GM21423 (cell line): Measurements from ENCODE around the gene MRAS.
"Not testable (repeated sequence)": the region's sequence is repeated elsewhere in the genome, so short reads cannot be mapped to it uniquely, and the experiment has no call there.

Experiments
- ATAC-seq: cut with Tn5 transposase; IDR thresholded peaks from one replicate; pipeline ENCODE4 v1.9.1; 2021; ENCODE audit warnings: mild to moderate bottlenecking, moderate library complexity; ENCODE audit not compliant: unreplicated experiment

MRAS gene

GRCh38 chr3:138412821-138413551, 64.6 kb downstream of the MRAS start:
- ATAC-seq, result no peak

- not testable (repeated sequence) for ATAC-seq
These were observed 67.9 kb downstream of the MRAS start for GRCh38 chr3:138416236-138416635.

DNA sequence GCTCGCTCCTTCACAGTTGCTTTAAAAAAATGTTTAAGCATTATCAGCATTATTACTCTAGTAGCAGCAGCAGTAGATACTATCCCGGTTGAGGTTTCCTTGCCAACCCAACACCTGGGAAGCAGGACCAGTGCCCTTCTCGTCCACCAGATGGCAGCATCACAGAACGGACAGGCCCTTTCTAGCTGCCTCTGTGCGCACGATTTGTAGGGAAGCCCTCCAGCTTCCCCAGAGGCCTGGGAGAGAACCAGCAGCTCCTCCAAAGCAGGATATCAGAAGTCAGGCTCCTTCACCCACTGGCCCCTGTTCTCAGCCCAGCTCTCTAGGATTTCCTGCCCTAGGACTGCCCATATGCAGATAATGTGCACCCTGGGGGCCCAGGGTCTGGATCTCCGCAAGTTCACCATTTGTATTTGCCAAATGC, 69.2 kb downstream of the MRAS start:
- peak; percentile 87 for ATAC-seq

GRCh38 chr3:138418601-138419206, 70.3 kb downstream of the MRAS start:
- no peak for ATAC-seq

- no peak for ATAC-seq
These were observed 74.9 kb downstream of the MRAS start for GRCh38 chr3:138423316-138423715.

DNA sequence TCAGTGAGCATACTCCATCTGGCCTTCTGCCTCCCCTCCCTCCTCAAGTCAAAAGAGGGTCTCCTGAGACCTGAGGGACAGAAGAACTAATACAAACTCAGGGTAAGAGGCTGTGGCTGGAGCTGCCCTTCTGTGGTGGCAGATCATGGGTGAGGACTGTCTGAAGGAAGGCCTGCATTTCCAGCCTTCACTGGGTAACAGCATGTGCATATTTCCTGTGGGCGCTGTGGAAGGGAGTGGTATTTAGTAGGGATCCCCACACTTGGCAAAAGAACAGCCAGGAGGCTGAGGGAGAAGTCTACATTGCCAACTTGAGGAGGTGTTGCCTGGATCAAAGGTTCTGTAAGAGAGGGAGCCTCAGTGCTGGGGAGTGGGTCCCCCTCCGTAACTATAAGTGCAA, 75.9 kb downstream of the MRAS start:
- no peak for ATAC-seq

- no peak for ATAC-seq
These were observed 77.8 kb downstream of the MRAS start for GRCh38 chr3:138426211-138426610.

GRCh38 chr3:138426754-138427153, 78.4 kb downstream of the MRAS start:
- ATAC-seq, result not testable (repeated sequence)

DNA sequence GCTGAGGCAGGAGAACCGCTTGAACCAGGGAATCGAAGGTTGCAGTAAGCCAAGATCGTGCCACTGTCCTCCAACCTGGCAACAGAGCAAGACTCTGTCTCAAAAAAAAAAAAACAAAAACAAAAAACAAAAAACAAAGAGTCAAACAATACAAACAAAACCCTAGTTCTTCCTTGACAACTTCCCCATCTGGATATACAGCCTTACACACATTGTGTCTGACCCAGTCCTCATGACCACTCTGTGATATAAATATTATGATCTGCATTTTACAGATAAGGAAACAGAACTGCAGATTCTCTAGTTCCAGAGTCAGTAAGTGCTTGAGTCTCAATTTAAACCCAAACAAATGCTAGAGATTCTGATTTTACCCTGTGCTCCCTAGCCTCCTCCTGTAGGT, 81.3 kb downstream of the MRAS start:
- no peak for ATAC-seq

DNA sequence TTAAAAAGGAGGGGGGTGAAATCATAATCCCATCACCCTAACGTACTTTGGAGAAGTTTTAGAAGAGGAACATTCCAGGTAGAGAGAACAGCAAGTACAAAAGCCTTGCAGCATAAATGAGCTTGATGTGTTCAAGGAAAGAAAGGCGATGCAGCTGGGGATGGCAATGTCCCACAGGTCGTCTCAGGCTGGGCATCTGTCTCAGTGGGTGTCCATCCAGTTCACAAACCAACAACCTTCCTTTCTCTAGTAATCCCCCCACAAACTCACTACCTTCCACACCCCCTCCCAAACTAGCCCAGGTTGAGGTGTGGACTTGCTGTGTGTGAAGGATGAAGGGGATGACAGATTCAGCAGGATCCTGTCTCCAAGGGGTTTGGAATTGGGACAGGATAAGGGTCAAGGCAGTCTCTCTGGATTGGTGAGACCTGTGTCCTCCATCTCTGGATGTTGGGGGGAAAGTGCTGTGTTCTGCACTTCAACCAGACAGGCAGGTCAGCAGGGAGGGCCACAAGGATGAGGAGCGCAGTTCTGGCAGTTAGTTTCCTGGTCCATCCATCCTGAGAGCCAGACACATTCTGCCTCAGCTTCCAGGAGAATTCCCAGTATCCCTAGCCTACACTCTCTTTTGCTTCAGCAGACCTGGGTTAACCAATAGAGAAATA, 84.3 kb downstream of the MRAS start:
- ATAC-seq, result no peak

- ATAC-seq, result no peak
These were observed 85.5 kb downstream of the MRAS start for GRCh38 chr3:138433892-138434275.

DNA sequence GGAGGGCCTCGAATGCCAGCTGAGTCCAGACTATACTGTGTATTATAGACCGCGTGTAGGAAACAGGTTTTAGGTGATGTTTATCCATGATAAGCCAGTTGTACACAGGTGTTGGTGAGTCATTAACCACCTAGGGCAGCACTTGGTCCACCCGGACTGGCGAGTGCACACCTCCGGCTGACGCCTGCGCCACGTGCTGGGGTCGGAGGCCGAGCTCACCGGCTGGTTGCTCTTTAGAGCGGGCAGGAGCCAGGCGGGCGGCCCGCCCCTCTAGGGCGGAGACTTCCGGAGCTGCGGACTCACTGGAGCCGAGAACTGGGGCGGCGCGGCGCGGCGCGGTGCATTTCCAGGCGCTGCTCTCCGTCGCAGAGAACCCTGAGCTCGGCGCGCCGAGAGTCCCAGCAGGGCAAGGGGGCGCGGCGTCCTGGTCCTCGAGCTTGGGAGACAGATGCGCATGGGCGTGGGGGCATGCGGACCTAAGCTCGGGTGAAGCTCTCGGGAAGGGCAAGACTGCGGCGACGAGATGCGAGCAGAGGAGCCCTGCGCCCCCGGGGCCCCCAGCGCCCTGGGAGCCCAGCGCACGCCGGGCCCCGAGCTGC, 86.0 kb downstream of the MRAS start, which contains the start of gene ESYT3:
Gene ESYT3, plus strand, starts transcription at position 341 of the 599 bp plus-strand sequence. Its CDS starts 183 bp downstream, at position 524.
- no peak for ATAC-seq

DNA sequence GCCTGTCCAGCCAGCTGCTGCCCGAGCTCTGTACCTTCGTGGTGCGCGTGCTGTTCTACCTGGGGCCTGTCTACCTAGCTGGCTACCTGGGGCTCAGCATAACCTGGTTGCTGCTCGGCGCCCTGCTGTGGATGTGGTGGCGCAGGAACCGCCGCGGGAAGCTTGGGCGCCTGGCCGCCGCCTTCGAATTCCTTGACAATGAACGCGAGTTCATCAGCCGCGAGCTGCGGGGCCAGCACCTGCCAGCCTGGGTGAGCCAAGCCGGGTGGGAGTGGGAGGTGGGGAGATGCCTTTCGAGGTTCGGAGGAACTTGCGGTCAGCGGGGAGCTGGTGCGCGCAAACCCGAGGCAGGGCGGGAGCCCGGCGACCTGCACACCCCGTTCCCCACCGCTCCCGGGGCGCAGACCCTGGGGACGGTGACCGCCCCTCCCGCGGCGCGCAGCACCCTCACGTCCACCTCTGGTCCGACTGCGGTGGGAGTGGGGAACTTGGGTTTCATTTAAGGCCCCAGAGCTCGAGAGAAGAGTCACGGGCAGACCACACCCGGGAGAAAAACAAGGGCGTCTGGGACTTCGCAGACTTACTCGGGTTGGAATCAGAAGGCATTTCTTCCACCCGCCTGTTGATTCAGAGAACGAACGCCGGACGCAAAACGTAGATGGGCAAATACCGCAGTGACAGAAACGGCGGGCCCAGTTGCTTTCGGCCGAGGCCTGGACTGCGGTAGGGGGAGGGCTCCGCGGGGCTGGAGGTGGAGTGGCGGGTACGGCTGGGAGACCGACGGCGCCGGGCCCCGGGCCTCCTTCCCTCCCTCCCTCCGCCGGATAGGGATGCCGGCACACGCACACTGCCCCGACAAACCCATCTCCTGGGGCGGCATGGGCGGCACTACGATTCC, 86.7 kb downstream of the MRAS start:
- no peak for ATAC-seq

GRCh38 chr3:138435840-138436239, 87.5 kb downstream of the MRAS start:
- ATAC-seq, result no peak

DNA sequence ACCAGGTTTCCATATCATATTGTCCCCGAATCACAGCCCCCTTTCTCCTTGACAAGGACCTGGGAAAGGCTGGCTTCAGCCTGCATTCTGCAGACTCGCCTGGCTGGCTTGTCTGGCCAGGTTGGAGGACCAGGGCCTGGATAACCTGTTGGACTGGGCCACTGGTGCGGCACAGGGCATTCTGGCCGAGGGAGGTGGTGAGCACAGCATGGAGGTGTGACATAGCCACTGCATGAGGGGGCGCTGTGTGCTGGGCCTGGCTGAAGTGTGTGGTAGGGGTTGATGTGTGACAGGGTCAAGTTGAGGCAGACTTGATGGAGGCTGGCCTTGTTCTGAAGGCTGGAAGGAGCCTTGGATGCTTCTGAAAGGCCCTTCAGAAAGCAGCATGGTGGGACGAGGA, 88.9 kb downstream of the MRAS start:
- ATAC-seq, result no peak

- ATAC-seq, result no peak
These were observed 90.5 kb downstream of the MRAS start for GRCh38 chr3:138438896-138439295.

DNA sequence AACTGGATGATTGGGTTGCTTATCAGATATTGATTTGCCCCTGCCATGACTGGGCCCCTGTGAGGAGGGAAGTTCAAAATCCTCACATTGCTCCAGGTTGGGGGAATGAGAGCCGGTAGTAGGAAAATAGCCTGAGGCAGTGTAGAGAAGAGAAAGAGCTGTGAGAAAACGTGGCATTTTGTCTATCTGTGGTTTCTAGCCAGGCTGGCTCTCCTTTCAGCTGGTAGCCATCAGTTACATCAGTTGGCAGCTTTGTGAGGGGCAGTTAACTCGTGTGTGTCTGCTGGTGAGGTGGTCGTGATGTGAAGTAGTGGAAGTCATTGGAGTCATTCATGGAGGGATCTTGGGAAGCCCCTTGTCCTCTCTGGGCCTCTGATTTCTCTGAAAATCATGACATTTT, 91.3 kb downstream of the MRAS start:
- no peak for ATAC-seq

DNA sequence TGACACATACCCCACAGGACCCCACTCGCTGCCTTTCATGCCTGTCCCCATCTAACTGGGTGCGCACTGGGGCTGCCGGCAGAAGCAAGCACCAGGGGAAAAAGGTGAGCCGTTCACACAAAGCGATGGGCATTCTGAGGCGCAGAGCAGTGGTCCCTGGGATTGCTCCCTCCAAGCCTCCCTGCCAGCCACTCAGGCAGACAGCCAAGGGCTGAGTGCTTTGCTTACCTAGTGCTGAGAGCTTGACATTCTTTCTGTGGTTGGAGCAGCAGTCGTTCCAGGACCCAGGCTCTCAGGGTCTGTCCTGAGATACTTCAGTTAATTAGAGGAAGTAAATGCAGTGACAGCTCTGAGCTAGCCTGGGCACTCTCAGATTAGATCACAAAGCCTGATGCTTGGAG, 91.7 kb downstream of the MRAS start:
- ATAC-seq, result no peak

DNA sequence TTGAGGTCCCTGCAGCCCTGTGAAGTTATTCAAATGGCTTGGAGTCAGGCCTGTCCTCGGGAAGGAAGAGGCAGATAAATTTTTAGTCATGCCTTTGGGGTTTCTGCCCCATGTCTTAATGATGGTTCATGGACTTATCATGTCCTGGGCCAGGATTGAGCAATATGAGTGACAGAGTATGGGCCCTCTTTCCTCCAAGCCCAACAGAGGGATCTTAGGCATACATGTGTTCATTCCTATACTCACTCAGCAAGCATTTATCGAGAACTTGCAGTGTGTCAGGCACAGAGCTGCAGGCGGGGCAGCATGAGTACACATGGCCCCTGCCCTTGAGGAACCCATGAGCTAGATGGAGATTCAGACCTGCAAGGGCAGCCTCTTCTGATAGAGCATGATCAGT, 92.2 kb downstream of the MRAS start:
- ATAC-seq, result no peak

- no peak for ATAC-seq
These were observed 92.9 kb downstream of the MRAS start for GRCh38 chr3:138441256-138441655.

- ATAC-seq, result no peak
These were observed 93.4 kb downstream of the MRAS start for GRCh38 chr3:138441742-138442141.
